Measurements from ENCODE around the gene TRIM10. TPM values are rescaled to one million over a fixed set of nuclear protein-coding genes. Genes with fewer than 3 reads are reported as not detected.

TRIM10 gene, protein sequence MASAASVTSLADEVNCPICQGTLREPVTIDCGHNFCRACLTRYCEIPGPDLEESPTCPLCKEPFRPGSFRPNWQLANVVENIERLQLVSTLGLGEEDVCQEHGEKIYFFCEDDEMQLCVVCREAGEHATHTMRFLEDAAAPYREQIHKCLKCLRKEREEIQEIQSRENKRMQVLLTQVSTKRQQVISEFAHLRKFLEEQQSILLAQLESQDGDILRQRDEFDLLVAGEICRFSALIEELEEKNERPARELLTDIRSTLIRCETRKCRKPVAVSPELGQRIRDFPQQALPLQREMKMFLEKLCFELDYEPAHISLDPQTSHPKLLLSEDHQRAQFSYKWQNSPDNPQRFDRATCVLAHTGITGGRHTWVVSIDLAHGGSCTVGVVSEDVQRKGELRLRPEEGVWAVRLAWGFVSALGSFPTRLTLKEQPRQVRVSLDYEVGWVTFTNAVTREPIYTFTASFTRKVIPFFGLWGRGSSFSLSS
- not detected for total RNA-seq
- long read RNA-seq = 0 reads

DNA sequence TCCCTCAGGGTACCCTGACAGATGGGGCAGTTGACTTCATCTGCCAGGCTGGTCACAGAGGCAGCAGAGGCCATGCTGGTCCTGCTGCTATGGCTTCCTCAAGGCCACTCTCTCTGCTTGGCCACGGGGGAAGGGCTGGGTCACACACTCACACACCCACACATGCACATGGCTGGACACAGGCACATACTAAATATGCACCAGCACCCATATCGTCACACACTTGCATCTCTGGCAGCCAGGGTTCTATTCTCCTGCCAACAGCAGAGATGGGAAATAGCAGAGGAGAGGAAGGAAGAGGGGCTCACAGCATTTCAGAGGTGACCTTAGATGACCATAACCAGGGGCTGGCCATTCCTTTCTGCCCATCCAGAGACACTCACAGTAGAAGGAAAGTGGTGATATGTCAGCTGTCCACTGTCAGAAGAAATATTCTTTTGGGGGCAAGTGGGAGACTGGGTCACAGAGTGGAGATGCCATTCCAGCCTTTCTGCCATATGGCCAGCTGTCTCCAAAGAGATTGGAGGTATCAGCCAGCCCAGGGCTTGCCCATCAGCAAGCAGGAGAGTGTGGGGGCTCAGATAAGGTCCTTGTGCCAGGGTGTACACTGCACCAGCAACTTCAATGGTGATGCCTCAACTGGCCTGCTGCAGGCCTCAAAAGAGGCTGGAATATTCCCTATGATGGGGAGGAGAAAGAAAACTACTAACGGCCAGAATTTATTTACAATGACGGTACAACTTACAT, at the start of gene TRIM10:
TSS of gene TRIM10 (minus strand) at position 427 of the 747 bp plus-strand sequence. CDS start at position 74, 353 bp downstream.
- DNase-seq (no peak), ATAC-seq (no peak)

DNA sequence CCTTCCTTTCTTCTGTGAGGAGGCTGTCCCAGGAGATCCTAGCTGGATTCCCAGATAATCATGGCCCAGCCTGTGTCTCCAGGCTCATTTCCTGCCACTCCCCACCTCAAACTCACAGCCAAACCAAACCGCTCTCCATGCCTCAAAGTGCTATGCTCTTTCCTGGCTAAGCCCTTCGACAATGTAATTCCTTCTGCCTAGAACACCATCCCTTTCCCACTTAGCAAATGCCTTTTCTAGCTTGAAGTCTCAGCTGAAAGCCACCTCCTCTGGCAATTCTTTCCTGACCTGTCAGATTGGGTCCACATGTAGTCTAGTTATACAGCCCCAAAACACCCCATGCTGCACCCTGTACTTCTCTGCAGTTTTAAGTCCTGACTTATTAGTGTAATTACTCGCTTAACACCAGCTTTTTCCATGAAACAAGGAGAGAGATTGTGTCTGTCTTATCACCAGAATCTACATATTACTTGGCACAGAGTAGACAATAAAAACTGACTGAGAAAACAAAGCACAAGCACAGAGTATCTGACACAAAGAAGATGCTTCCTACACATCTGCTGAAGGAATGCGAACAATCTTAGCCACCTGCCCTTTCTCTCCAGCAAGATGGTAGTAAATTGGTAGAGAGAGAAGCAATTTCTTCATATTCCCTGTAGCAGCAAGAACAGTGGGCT, 46.7 kb upstream of the TRIM10 start:
- intact Hi-C loops (cut with micrococcal nuclease) = no loop called here
- ATAC-seq = peak; percentile 65
- no peak for DNase-seq

More for the DNA sequence above, at the start of gene TRIM10:
- intact Hi-C loops (cut with micrococcal nuclease) = no loop called here

DNA sequence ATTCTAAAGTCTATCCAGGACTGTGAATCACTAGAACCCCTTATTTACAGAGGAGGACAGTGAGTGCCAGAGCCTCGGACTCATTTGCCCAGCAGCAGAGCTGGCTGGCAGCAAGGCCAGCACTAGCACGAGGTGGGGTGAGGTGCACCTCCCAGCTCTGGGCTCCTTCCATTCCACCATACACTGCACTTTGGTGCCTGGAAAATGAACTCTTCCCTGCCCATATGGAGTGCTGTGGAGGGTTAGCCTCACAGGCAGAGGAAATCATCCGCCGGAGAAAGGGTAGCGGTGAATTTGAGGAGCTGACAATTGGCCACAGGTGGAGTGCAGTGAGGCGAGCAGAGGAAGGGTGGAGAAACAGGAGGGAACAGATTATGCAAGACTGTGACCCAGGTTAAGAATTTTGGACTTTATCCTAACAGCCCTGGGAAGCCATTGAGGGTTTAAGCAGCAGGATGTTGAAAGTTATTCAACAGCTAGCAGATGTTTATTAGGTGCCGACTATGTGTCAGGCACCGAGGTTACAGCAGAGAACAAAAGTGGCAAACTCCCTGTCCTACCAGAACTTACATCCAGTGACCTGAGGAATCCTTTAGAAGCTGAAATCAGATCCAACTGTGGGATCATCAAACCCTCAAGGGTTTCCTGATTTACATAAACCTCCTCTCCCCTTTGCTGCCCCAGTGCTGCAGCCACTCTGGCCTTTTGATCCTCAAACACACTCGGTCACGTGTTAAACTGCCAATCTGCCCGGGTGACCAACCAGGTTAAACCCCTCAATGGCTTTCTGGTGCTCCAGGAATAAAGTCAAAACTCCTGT, 46.0 kb upstream of the TRIM10 start:
- intact Hi-C loops (cut with micrococcal nuclease) = no loop called here
- ATAC-seq (peak; percentile 72), DNase-seq (no peak)

GRCh38 chr6:30206152-30206551, 45.1 kb upstream of the TRIM10 start:
- DNase-seq (no peak), ATAC-seq (no peak)
- intact Hi-C loops (cut with micrococcal nuclease) = no loop called here

- ATAC-seq = no peak
- intact Hi-C loops (cut with micrococcal nuclease) = no loop called here
- no peak for DNase-seq
Measured at GRCh38 chr6:30204116-30204515, 43.1 kb upstream of the TRIM10 start.

DNA sequence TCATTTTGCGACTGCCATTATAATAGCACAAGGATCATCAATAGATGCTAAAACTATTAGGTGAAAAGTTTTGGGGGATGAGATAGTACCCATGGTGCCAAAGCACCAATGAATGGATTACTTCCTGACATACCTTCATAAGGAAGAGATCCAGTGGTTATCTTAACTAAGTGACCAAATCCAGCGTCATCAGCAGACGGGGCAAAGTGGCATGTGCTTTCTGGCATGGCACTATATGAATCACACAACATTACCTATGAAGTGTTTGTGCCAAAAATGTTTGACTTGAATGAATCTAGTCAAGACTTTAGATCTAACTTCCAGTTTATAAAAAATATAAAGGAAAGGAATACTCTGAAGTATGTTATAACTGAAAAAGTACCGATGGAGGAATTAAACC, 41.4 kb upstream of the TRIM10 start:
- intact Hi-C loops (cut with micrococcal nuclease) = no loop called here
- DNase-seq = no peak
- ATAC-seq = no peak

DNA sequence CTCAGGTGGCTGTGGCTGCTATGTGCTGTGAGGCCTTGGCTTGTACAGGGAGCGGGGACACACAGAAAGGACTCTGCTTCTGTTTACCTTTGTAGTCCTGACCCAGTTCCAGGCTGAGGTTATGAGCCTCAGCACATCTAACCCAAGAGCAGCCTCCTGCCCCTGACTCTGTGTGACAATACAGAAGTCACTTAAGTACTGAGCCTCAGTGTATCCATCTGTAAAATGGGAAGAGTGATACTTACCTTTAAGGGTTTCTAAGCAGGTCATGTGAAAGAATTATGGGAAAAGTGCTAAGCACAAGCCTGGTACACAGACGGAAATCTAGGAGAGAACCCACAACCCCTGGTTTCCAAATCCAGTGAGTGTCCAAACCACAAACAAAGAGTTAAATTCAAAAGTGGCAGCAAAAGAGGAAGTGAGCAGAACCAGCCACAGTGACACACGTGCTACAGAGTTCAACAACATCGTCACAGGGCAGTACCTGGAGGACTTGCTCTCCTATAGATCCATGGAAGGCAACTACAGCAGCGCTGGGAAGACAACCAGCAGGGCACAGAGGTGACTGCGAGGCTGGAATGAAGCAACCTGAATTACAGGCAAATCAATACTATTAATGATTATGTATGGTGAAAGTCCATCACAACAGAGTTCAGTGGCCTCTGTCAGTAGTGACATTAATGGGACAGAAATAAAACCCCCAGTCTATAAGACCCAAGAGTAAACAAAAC, 39.7 kb upstream of the TRIM10 start:
- intact Hi-C loops (cut with micrococcal nuclease) = no loop called here
- ATAC-seq (no peak), DNase-seq (no peak)

- DNase-seq = no peak
- intact Hi-C loops (cut with micrococcal nuclease) = no loop called here
- no peak for ATAC-seq
Measured at GRCh38 chr6:30198166-30199084, 37.4 kb upstream of the TRIM10 start.

GRCh38 chr6:30196376-30196775, 35.4 kb upstream of the TRIM10 start:
- intact Hi-C loops (cut with micrococcal nuclease) = no loop called here
- ATAC-seq = no peak
- no peak for DNase-seq

- DNase-seq (no peak), ATAC-seq (no peak)
- intact Hi-C loops (cut with micrococcal nuclease) = no loop called here
Measured at GRCh38 chr6:30195951-30196350, 34.9 kb upstream of the TRIM10 start.

DNA sequence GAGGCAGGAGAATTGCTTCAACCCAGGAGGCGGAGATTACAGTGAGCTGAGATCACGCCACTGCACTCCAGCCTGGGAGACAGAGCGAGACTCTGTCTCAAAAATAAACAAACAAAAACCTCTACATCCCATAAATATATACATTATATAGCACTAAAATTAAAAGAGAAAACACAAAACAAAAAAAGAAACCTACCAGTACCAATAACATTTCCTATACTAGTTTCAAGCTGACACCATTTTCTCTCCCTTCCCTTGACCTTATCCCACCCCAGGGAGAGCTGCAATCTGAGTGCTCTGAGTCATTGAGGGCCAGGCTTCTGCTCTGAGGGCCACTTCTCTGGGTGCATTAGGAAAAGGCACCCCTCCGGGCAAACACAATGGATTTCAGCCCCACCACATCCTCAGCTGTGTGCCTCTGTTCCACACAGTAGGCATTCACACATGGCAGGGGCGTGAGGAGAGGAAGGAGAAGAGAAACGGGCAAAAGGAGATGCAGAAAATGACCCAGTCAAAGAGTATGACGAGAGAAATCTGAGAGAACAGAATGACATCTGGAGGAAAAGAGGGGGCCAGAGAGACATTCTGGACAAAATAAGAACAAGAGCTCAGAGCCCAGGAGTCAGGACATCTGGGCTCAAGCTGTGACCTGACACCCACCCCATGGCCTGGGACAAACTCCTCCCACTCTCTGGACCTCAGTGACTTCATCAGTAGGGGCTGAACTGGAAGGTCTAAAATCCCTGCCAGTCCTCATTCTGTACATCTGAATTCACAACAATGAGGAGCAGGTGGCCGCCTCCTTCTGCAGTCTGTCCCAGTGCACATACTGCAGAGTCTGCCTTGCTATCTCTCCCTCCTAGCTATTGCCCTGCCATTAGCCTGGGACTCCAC, 34.0 kb upstream of the TRIM10 start:
- intact Hi-C loops (cut with micrococcal nuclease) = no loop called here
- peak; percentile 51 for ATAC-seq
- DNase-seq = no peak

DNA sequence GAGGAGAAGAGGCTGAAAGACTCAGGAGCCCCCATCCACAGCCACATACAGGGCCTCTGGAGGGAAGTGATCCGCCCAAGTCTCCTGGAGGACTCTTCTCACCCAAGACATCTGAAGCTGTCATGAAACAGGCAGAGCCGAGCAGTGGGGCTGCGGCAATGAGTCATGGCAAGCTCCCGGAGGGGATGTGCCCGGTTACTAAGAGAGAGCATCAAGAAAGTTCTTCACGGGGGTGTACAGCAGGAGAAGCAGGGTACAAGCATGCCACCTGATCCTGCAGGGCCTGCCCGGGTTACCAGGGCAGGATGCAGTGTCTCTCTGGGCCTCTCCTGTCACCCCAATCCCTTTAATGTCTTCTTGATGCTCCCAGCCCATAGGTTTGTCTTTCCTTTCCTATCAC, 31.1 kb upstream of the TRIM10 start:
- DNase-seq (no peak), ATAC-seq (no peak)
- intact Hi-C loops (cut with micrococcal nuclease) = no loop called here

DNA sequence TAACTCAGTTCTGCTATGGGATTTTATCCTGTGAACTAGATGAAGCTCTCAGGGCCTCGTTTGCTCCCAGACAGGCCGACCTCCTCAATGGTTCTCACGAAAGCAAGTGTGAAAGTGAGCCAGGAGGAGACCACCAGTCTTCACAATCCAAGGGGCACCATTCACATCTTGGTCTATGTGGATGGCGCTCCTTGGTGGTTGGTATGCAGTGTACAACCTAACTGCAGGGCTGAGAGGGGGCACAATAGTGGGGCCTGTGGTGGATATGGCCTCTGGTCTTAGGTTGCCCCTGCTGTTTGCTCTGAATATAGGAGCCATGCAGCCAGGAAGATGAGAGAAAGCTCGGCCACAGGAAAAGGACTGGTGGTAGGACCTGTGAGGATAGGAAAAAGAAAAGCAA, 27.5 kb upstream of the TRIM10 start:
- DNase-seq (no peak), ATAC-seq (no peak)
- intact Hi-C loops (cut with micrococcal nuclease) = no loop called here

DNA sequence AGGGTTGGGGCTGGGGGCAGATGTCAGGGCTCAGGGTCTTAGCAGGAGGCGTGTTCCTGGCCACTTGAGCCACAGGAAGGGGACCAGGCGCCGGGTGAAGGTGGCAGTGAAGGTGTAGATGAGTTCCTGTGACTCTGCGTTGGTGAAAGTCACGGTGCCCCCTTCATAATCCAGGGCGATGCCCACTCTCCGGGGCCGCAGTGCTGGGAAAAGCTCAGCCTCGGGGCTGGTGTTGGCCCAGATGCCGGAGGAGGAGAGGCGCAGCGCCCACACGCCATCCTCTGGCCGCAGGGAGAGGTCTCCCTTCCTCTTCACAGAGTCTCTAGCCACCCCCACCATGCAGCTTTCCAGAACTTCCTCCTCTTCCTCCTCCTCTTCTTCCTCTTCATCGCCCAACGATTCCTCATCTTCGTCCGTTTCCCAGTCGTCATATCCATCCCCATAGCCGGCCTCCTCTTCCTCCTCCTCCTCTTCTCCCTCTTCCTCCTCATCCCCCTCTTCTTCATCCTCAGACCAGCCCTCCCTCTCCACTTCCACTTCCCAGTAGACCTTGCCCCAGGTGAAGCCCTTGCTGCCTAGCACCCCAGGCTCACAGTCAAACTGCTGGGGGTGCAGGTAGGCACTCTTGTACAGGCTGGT, 25.0 kb upstream of the TRIM10 start:
- intact Hi-C loops (cut with micrococcal nuclease) = no loop called here
- no peak for ATAC-seq
- DNase-seq = no peak

DNA sequence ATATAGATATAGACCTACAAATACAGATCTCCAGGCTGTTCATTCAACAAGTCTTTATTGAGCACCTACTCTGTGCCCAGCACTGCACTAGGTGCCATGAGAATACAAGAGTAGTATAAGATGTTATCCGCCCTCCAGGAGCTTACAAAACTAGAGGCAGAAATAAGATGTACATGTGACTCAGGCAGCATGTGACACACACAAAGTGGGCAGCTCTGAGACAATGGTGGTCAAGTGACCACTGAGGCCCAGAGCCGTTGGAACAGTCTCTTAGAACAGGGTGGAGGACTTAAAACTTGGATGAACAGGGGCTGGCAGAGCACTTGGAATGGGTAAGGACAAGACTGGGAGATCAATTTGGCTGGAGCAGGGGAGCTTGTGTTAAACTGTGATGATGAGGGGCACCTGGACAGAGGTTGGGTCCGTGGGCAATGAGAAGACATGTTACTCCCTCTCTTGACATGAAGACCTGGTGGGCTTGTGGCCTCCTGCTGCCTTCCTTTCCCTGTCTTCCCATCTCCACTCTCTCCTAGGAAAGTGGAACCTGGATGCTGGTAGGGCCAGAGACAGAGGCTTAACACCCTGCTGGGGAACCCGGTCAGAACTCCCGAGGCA, 23.5 kb upstream of the TRIM10 start:
- ATAC-seq (no peak), DNase-seq (no peak)
- intact Hi-C loops (cut with micrococcal nuclease) = no loop called here

- intact Hi-C loops (cut with micrococcal nuclease) = no loop called here
Measured at GRCh38 chr6:30180145-30180544, 19.1 kb upstream of the TRIM10 start.

More at GRCh38 chr6:30180145-30180544, 19.1 kb upstream of the TRIM10 start:
- DNase-seq (no peak), ATAC-seq (no peak)

Measured in left ventricle myocardium superior (tissue), 1 donor.